ENCODE results near the gene GSTM2.

- TF ChIP-seq CTCF (IDR thresholded peaks at IDR 0.05) (no peak), POLR2A (IDR thresholded peaks at IDR 0.05) (no peak), POLR2AphosphoS5 (IDR thresholded peaks at IDR 0.05) (no peak), EP300 (IDR thresholded peaks at IDR 0.05) (no peak)
Measured at GRCh38 chr1:109668123-109668775, 392 bp downstream of the GSTM2 start.
